ENCODE results near the gene EIF4EBP2. TPM values are rescaled to one million over a fixed set of nuclear protein-coding genes. Genes with fewer than 3 reads are reported as not detected.
A peak's percentile ranks its signal among the peaks of the same experiment; 100 is the strongest.

EIF4EBP2 gene
- total and polyA plus RNA-seq, 2 of the 13 experiments (the other 11 are each of a cell fraction or from before 2014, with no cell fraction given) = 16.9 to 22.0 TPM

GRCh38 chr10:70405037-70405824, 1.3 kb downstream of the EIF4EBP2 start (continued):
- TF ChIP-seq ZEB1 (IDR thresholded peaks at IDR 0.05; ENCODE audit: insufficient replicate concordance, low read depth) = no peak
- peak in 1 of 2 experiments; percentile 25; a peak in 1 of 4 replicates for TF ChIP-seq KLF16 (CRISPR knock-in tag; IDR thresholded peaks at IDR 0.05)
- peak; percentile 23 for TF ChIP-seq MYC (CRISPR knock-in tag; IDR thresholded peaks at IDR 0.05; ENCODE audit: borderline replicate concordance)
- no peak for TF ChIP-seq ZNF616 (CRISPR knock-in tag; IDR thresholded peaks at IDR 0.05; ENCODE audit: low read depth)
- no peak for TF ChIP-seq HMGXB3 (CRISPR knock-in tag; IDR thresholded peaks at IDR 0.05; ENCODE audit: borderline replicate concordance)
- 0 out of 2 replicates have a peak, but pooled peaks have one; percentile 28 for TF ChIP-seq HNF1B (CRISPR knock-in tag; IDR thresholded peaks at IDR 0.05)
- TF ChIP-seq HDAC1 (CRISPR knock-in tag; IDR thresholded peaks at IDR 0.05) = peak; percentile 69
- TF ChIP-seq ZBTB2 (CRISPR knock-in tag; IDR thresholded peaks at IDR 0.05; ENCODE audit: low read depth) = no peak
- no peak; the same call in 1 of the 2 replicates for TF ChIP-seq HOXA5 (CRISPR knock-in tag; IDR thresholded peaks at IDR 0.05)
- no peak for TF ChIP-seq ZNF160 (CRISPR knock-in tag; IDR thresholded peaks at IDR 0.05)
- no peak for TF ChIP-seq SMAD3 (CRISPR knock-in tag; IDR thresholded peaks at IDR 0.05)
- TF ChIP-seq ZKSCAN5 (CRISPR knock-in tag; IDR thresholded peaks at IDR 0.05) = no peak
- TF ChIP-seq BCL6 (CRISPR knock-in tag; IDR thresholded peaks at IDR 0.05) = peak; percentile 53
- TF ChIP-seq RFX1 (IDR thresholded peaks at IDR 0.05) = no peak
- TF ChIP-seq SAP130 (CRISPR knock-in tag; IDR thresholded peaks at IDR 0.05; ENCODE audit: low read depth) = peak; percentile 78
- 0 out of 2 replicates have a peak, but pooled peaks have one; percentile 41 for TF ChIP-seq KDM6A (CRISPR knock-in tag; IDR thresholded peaks at IDR 0.05; ENCODE audit: low read depth)
- no peak for TF ChIP-seq ZNF776 (CRISPR knock-in tag; IDR thresholded peaks at IDR 0.05)
- TF ChIP-seq SIN3A (IDR thresholded peaks at IDR 0.05; ENCODE audit: borderline replicate concordance, low read depth, low read length) = peak; percentile 6; the same call in 1 of the 2 replicates
- TF ChIP-seq ZNF263 (CRISPR knock-in tag; IDR thresholded peaks at IDR 0.05) = peak; percentile 88
- TF ChIP-seq ZFP82 (CRISPR knock-in tag; IDR thresholded peaks at IDR 0.05; ENCODE audit: borderline replicate concordance) = no peak
- no peak for TF ChIP-seq ZNF543 (CRISPR knock-in tag; IDR thresholded peaks at IDR 0.05)
- TF ChIP-seq ZNF101 (CRISPR knock-in tag; IDR thresholded peaks at IDR 0.05; ENCODE audit: borderline replicate concordance, low read depth) = no peak
- no peak for TF ChIP-seq ELF3 (CRISPR knock-in tag; IDR thresholded peaks at IDR 0.05)
- TF ChIP-seq ZNF580 (CRISPR knock-in tag; IDR thresholded peaks at IDR 0.05; ENCODE audit: borderline replicate concordance, low read depth) = no peak
